GM12872 (cell line): Measurements from ENCODE around the gene SGIP1.

Experiments
- CTCF ChIP-seq: IDR thresholded peaks from 3 replicates; pipeline ENCODE4 v1.5.1; 2011; ENCODE audit warnings: low read depth, mild to moderate bottlenecking, low read length, moderate library complexity; ENCODE audit not compliant: insufficient read depth

The SGIP1 gene

GRCh38 chr1:66589326-66589725, 55.4 kb downstream of the SGIP1 start:
- TF ChIP-seq CTCF, result no peak

GRCh38 chr1:66596191-66596590, 62.2 kb downstream of the SGIP1 start:
- TF ChIP-seq CTCF, result no peak

- TF ChIP-seq CTCF, result no peak
Measured at GRCh38 chr1:66597500-66597899, 63.5 kb downstream of the SGIP1 start.

GRCh38 chr1:66598670-66599069, 64.7 kb downstream of the SGIP1 start:
- TF ChIP-seq CTCF, result no peak

- TF ChIP-seq CTCF, result no peak
Measured at GRCh38 chr1:66599346-66599745, 65.4 kb downstream of the SGIP1 start.

GRCh38 chr1:66599899-66600737, 66.2 kb downstream of the SGIP1 start:
- TF ChIP-seq CTCF, result no peak

- TF ChIP-seq CTCF, result no peak
Measured at GRCh38 chr1:66605419-66605997, 71.6 kb downstream of the SGIP1 start.
